ENCODE data around the gene PLPP2.
A peak's percentile ranks its signal among the peaks of the same experiment; 100 is the strongest.

Gene PLPP2

DNA sequence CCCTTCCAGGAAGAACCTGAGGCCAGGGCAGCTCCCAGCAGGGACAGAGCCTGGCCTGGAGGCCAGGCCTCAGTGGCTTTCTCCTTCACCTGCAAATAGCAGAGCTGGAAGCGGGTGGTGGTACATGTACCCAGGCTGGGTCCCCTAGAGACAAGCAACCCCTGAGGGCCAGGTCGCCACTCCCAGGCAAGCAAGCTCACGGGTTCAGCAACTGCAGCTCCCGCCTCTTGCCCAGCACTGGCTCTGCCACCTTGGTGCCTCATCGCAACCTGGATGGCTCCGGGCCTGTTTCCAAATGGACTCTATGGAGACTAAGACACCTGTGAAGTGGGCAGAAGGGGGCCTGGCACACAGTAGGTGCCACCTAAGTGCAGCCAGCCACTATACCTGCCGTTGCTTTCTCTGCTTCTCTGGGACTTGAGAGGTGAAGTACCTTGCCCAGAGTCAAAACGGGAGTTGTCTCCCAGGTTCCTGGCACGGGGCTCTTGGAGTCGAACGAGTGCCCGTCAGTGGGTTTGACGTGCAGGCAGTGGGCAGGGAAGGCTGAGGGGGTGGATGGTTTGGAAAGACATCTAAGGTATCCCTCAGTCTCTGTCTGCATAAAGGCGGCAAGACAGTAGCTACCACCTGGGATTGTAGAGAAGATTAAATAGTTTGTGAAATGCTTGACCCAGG lies 2.4 kb upstream of the PLPP2 start:
- no peak for DNase-seq (ENCODE audit: low read depth in 4 of 4, low spot score in 1 of 4)

DNA sequence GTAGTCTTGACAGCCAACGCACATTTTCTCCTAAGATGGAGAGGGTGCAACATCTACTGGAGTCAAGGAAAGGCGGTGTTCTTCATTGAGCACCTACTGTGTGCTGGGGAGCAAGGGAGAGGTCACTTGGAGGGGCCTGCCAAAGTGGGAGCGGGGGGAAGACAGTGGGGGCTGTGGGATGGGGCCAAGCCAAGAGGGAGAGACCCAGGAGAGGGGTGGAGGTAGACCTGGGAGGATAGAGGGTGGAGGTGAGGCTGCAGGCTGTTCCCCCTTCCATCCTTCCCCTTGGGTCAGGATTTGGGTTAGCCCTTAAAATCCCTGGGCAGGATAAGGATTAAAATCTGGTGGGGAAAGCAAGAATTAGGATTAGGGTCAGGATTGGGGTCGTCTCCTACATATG lies 1.7 kb upstream of the PLPP2 start:
- no peak for DNase-seq (ENCODE audit: low read depth in 4 of 4, low spot score in 1 of 4)

DNA sequence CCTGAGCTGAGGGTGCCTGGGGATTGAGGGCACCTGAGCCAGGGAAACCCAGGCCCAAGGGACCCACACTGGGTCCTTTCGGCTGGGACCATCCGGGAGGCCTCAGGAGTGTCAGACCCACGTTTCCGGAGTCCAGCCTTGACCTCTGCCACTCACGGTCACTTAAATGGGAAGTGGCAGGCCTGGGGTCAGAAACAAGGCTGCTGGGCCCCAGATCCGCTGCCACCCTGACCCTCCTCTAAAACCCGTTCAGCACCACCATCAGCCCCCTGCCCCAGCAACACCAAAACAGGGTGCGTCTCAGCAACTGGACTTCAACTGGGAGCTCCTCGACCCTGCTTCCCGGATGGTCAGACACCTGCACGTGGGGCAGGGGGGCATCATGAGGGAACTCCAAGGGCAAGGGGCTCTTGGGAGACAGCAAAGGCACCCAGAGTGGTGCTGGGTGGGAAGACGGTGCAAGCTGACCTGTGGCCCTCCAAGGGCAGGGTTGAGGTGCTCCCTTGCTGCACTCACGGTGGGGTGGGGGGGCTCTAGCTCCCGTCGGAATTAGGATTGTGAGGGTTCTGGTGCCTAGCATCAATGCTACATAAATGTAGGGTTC lies 1.2 kb upstream of the PLPP2 start:
- DNase-seq (ENCODE audit: low read depth in 4 of 4, low spot score in 1 of 4), result no peak

DNA sequence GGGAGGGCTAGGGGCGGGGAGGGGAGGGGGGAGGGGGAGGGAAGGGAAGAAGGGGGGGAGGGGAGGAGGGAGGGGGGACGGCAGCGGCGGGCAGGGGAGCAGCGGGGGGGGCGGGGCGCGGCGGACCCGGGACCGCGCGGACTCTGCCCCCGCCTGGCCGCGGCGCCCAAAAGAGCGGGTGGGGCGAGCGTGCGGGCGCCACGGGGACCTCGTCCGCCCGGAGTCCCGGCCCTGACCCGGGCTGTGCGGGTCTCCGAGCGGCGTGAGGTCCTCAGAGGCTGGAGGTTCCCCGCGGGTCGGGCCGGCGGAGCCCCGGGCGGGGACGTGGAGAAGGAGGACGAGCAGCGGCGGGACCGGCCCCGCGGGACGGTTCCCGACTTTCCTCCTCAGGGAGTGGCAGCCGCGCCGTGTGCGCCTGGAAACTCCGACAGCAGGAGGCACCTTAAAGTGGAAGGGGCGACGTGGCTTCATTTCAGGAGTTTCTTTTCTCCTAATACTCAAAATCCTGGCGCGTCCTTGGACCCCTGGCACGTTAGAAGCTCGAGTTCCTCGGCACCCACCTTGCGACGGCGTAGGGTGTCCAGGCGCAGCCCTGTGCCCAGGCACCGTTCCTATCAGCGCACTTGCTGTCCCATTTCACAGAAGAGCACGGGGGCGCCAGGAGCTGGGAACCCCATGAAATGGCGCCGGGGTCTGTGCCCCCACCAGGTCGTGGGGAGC lies 518 bp upstream of the PLPP2 start:
- no peak for DNase-seq (ENCODE audit: low read depth in 4 of 4, low spot score in 1 of 4)

DNA sequence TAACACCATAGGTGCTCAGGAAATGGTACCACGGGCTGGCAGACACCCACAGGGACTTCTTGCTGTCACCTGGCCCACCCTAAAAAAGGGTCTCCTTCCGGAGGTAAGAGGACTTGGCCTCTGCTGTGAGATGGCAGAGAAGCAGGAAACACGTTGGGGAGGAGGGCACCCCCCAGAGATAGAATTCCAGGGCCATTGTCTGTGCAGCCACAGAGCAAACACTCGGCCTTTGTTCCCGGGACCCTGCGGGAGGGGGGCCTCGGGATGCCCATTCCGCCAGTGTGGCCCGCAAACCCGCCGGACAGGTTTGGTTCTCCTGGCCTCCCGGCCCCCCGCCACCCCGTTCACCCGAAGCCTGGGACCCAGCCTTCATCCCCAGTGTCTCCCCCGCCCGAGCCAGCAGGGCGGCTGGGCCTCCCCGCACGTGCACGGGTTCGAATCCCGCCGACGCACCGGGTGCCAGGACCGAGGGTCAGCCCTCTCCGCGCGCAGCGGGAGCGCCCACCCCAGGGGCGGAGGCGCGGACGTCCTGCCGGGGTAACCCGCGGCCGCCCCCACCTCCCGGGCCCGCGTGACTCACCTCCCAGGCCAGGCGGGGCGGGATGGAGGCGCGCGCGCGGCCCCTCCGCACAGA lies 714 bp downstream of the PLPP2 start:
- peak in 1 of 4 experiments; percentile 20 for DNase-seq (ENCODE audit: low read depth in 4 of 4, low spot score in 1 of 4)

DNA sequence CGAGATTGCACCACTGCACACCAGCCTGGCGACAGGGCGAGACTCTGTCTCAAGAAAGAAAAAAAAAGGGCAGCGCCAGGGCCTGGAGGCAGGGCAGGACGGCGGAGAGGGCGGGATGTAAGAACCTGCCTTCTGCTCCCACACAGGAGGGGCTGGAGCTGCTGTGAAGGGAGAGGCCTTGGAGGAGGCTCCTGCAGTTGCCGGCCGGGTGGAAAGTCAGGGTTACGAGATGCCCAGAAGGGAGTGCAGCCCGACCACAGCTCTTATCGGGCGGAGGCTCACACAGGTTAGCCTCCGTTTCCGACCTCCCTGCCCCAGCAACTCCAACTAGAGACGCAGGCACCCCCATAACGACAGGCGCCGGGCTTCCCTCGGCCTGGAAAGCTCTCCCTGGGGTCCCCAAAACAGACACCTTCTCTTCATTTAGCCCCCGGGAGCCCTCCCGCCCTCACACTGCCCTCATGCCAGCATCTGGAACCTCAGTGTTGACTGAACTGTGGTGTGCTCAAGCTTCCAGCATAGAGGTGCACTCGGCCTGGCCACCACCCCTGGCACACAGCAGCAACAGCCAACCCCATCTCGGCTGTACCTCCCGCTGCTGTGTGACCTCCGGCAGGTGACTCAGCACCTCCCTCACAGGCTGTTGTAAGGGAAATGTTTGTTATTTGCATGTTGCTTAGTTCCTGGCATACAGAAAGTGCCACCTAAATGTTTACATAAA lies 1.4 kb downstream of the PLPP2 start:
- DNase-seq (ENCODE audit: low read depth in 4 of 4, low spot score in 1 of 4), result no peak

DNA sequence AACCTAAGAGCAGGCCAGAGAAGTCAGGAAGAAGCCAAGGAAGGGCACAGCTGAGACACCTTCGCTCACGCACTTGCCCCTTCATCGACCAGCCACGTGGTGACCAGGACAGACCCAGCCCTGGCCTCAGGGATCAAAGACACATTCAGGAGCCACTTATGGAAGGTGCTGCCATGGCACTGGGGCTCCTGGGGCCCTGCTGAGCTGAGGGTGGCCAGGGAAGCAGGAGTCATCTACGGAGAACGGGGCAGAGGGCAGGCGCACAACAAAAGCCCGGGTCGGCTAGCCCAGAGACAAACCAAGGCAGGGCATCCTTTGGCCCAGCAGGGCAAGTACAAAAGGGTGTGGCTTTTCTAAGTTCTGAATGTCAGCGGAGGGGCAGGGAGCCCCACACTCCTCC lies 2.3 kb downstream of the PLPP2 start:
- no peak for DNase-seq (ENCODE audit: low read depth in 4 of 4, low spot score in 1 of 4)

DNA sequence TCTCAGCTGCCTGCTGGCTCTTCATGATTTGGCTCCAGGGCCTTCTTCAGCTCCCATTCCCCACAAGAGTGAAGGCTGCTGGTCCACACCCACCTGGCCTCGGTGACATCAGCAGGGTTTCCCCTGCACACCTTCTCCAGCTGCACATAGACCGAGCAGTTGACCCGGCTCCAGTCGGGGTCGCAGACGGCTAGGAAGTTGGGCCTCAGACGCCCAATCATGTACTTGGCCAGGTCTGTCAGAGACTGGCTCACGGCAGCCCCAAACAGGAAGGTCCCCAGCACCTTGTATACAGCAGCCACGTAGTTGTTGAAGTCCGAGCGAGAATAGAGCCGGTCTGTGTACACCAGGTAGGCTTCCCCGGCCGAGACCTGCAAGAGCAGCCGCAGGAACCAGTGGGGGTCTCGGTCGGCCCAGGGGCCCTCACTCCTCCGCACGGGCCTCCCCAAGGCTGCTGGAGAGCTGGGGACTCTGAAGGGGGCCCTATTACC lies 3.8 kb downstream of the PLPP2 start:
- no peak for DNase-seq (ENCODE audit: low read depth in 4 of 4, low spot score in 1 of 4)

DNA sequence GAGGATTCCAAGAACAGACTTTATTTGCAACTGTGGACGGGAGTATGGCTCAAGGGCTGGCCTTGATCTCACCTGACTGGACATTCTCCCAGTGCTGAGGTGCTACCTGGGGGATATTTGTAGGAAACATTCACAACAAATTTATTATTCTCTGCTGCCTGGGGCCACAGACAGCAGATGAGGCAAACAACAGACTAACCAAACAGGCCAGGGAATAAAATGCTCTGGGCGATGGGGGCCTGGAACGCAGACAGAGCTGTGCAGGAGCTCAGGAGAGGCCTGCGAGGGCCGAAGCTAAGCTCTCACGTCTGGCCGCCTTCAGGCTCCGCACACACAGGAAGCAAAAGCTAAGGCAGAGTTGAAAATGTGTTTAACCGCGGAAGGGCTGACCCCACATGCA lies 7.8 kb downstream of the PLPP2 start:
- DNase-seq (ENCODE audit: low read depth in 4 of 4, low spot score in 1 of 4), result no peak

DNA sequence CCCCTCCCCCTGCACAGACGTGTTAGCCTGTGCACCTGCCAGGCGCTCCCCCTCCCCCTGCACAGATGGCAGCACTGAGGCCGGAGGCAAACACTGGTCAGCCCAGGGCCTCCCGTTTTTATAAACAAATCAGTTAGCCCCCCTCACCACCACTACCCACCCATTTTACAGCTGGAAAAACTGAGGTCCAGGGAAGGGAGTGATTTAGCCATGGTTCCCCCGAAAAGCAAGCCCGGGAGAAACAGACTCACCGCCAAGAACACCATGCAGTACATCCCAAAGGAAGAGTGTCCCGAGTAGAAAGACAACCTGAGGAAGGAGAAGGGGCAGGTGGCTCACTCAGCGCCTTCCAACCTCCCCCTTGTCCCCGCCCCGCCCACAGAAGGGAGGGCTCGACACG lies 8.7 kb downstream of the PLPP2 start:
- DNase-seq (ENCODE audit: low read depth in 4 of 4, low spot score in 1 of 4), result no peak

DNA sequence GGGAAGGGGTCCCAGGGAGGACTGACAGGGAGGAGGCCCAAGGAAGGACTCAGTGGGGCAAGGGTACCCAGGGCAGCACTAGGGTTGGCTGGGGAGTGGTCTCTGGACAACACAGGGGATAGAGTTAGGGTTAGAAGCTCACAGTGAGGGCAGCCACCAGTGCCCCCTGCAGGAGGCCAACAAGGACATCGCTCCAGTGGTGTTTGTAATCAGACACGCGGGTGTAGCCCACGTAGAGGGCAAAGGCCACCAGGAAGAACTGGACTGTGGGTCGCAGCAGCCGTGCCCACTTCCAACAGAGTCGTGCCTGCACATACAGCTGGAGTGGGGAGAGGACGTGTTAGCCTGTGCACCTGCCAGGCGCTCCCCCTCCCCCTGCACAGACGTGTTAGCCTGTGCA lies 9.2 kb downstream of the PLPP2 start:
- no peak for DNase-seq (ENCODE audit: low read depth in 4 of 4, low spot score in 1 of 4)

DNA sequence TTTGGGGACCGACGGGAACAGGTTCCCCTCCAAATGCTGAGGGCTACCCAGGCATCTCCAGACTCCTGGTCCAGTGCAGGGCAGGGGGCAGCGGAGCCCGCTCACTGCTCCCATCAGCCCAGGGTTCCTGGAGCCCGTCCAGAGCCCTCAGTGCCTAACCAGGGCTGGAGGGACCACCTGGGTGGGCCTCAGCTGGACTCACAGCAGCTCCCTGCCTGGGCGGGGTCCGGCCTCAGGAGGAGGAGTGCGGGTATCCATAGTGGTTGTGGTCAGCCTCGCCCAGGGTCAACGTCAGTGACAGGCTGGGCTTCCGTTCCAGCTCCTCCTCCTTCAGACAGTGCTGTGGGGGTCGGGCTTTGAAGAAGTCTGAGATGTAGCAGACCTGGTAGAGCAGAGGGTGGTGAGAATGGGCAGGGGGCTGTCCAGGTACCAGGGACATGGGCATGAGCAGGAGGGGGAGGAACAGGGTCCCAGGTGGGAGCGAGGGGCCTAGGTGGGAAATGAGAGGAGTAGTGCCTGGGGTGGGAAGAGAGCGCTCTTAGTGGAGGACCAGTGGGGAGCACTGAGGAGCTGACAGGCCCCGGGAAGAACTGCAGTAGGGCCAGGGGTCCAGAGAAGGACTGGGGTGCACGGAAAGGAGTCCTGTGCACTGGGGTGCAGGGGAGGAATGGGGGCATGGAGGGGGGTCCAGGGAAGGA lies 9.9 kb downstream of the PLPP2 start:
- no peak for DNase-seq (ENCODE audit: low read depth in 4 of 4, low spot score in 1 of 4)

DNA sequence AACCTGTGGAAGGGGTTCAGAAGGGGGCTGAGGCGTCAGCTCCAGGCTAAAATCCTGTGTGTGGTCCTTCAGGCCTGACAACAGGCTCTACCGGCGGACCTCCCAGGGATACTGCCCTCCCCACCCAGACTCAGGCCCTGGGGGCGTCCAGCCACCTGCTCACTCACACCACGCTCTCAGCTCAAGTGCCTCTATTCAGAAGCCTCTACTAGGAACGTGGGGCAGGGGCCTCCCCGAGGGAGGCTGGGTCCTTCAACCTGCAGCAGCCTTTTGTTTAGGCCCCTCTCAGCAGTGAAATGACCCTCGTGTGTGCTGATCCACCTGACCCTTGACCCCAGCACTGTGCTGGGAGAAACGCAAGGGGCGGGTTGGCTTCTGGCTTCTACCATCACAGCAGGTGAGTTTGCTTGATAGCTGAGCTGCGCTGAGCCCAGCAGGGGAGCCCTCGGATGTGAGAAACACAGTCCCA lies 10.6 kb downstream of the PLPP2 start:
- DNase-seq (ENCODE audit: low read depth in 4 of 4, low spot score in 1 of 4), result no peak

DNA sequence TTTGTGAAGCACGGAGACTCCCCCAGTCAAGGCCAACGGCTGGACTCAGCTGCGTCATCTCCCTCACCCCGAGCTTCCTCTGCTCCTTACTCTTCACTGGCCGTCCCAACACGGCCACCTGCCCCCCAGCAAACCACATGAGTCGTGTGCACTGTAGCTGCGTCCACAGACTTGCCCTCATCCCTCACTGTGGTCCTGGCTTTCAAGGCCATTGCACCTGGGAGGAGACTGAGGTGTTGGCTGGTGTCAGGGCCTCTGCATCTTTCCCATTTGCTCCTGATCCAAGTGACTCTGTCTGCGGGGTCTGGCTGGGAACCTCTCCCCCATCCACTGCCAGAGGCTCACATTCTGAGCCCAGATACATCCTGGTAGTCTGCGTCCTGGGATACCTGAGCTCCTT lies 11.5 kb downstream of the PLPP2 start:
- DNase-seq (ENCODE audit: low read depth in 4 of 4, low spot score in 1 of 4), result no peak

DNA sequence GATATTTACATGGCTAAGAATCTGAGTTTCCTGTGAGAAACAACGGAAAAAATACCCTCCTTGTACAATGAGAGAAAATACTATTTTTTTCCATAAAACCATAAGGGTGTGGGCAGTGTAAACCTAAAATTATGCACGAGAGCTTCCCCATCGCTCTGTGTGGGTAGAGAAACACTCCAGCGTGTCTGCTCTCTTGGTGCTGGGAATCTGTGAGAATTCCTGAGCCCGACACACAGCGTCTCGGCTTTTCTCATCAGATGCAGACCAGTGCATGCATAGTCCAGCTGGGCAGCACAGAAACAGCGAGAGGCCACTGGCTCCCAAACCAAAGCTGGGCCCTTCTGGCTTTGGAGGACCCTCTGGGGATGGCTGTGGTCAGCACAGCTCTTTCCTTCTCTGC lies 12.0 kb downstream of the PLPP2 start:
- no peak for DNase-seq (ENCODE audit: low read depth in 4 of 4, low spot score in 1 of 4)

DNA sequence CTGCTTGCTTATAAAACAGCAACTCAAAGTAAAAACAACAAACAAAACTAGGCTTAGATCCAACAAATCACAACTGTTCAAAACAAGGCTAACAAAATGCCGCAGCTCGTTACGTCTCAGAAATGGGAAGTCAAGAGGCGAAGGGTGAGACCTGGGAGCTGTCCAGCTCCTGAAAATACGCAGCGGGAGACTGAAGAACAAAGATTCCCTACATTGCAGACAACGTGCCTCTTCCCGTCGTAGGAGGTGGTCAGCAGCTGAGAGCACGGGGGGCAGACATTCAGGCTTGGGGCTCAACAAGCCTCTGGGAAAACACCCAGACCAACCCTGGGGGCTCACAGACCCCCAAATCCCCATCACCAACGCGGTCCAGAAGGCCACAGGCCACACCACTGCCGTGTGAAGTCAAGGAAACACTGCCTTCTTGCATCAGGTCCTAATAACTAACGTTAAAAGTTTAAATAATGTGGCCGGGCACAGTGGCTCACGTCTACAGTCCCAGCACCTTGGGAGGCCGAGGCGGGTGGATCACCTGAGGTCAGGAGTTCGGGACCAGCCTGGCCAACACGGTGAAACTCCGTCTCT lies 13.5 kb downstream of the PLPP2 start:
- DNase-seq (ENCODE audit: low read depth in 4 of 4, low spot score in 1 of 4), result no peak

DNA sequence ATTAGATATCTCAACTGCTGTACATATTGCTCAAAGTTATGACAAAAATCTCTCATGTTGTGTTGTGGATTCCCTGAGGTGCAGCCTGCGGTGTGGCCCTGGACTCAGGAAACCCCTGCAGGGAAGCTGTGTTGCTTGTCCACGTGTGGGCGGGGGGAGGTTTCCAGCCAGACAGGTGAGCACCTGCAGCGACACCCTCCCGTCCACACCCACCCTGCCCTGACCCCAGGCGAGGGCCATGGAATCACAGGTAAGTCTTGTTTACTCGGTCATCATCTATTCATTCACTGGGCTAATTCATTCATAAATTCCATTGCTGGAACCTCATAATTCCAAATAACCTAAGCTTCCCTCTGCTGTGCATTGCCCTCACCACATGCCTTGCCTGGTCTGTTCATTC lies 14.1 kb downstream of the PLPP2 start:
- DNase-seq (ENCODE audit: low read depth in 4 of 4, low spot score in 1 of 4), result no peak

DNA sequence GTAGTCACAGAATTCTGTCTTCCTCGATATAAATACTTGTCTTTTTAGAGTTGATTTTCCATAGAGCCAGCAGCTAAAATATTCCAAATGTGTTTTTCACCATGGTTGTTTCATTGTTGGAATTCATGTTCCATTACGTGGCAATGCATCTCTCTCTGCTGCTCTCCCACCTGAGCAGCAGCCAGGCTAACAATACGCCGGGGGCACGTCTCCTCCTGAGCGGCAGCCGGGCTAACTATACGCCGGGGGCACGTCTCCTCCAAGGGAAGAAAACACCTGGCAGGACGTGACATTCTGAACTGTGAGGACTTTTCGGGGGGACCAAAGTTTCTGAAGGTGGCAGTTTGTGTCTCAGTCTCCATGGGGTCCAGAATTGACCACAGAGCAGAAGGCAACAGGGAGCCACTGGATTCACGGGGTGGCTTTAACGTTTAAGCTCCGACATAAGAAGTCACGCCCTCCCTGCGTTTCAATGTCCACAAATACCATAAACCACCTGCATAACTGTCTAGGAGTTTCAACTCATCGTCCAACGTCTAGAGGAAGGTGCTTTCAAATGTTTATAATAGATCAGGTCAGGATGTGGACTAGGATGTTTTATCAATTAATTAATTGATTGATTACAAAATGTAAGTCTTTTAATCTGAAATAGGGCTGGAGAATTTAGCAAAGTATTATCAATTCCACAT lies 15.1 kb downstream of the PLPP2 start:
- DNase-seq (ENCODE audit: low read depth in 4 of 4, low spot score in 1 of 4), result no peak

DNA sequence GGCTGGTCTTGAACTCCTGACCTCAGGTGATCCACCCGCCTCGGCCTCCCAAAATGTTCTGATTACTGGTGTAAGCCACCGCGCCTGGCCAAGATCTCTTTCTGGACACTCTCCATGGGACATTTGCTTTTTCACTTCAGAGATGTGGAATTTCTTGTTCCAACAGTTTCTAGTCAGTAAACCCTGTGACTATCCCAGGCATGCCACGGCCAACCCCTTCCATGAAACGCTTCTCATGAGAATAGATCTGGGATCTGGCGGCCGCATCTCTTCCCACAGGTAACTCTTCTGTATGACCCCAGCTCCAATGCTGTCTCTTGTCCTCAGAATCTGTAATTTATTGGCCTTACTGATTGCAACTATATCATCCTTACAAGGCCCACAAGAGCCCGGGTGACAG lies 16.2 kb downstream of the PLPP2 start:
- no peak for DNase-seq (ENCODE audit: low read depth in 4 of 4, low spot score in 1 of 4)

DNA sequence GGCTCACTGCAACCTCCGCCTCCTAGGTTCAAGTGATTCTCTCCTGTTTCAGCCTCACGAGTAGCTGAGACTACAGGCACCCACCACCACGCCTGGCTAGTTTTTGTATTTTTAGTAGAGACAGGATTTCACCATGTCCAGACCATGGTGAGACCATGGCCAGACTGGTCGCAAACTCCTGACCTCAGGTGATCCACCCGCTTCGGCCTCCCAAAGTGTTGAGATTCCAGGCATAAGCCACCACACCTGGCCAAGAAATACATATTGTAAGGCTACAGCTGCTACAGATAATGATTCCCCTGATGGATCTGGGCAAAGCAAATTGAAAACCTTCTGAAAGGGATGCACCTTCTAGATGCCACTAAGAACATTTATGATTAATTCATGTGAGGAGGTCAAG lies 17.8 kb downstream of the PLPP2 start:
- DNase-seq (ENCODE audit: low read depth in 4 of 4, low spot score in 1 of 4), result no peak
